HG03460 (cell line): ENCODE measurements around the gene CXADR.
"Not testable (repeated sequence)": the region's sequence is repeated elsewhere in the genome, so short reads cannot be mapped to it uniquely, and the experiment has no call there.

Source experiments
- ATAC-seq: cut with Tn5 transposase; IDR thresholded peaks from one replicate; pipeline ENCODE4 v1.9.1; 2021; ENCODE audit not compliant: unreplicated experiment

CXADR gene

DNA sequence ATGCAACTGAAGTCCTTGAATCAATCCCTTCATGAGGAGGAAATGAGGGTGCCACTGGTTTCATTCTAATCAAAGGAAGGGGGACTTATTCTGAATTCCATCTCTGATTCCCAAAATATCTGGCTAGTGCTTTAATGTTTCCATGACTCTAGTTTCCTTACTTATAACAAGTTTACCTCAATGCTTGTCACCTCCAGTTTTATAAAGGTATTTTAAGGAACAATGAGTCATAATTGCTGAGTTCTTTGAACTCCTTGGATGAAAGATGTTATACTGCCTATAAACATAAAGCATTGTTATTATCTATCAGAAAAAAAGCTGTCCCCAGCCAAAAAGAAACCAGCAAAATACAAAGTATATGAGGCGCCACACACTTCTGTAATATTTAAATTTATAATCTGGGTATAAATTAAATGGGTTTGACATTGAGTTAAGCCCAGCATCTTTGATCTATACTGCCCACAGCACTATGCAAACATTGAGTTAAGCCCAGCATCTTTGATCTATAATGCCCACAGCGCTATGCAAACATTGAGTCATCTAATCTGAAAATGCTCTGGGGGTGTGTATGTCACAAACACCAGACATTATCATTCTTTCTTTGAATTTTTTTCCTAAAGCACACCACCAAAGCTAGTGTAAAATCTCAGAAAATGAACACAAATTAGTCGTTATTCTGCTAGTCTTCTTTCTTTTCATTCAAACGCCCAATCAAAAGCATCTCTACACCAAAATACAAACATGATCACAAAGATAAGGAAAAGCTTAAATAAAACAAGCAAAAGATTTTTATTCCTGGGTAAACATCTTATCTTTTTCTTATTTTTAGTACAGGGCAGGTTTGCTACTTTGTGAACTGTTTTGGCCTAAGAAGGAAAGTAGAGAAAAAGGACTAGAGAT lies 11.5 kb upstream of the CXADR start:
- no peak for ATAC-seq

DNA sequence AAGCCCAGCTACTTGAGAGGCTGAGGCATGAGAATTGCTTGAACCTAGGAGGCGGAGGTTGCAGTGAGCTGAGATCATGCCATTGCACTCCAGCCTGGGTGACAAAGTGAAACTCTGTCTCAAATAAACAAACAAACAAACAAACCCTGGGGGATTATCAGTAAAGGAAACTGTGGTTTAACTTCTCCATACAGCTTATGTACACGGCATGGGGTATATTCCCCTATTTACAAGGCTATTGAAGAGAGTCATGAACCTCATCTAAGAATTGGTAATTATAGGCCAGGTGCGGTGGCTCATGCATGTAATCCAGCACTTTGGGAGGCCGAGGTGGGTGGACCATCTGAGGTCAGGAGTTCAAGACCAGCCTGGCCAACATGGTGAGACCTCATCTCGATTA lies 9.9 kb upstream of the CXADR start:
- ATAC-seq, result not testable (repeated sequence)

- ATAC-seq, result no peak
Measured at GRCh38 chr21:17506951-17507350, 5.9 kb upstream of the CXADR start.

DNA sequence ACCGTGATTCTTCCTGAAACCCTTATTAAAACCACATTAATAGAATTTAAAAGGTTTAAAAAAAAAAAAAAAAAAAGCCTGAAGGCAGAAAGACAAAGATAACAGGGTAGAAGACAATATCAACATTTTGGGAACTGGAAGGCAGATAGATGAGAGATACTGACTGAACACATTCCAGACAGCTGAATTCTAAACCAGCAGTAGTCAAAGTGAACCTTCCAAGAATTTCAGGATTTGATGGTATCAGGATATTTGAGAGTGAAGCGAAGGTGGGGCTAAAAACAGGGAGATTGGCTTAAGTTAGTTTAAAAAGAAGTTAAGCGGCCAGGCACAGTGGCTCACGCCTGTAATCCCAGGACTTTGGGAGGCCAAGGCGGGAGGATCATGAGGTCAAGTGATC lies 5.3 kb upstream of the CXADR start:
- ATAC-seq, result no peak

DNA sequence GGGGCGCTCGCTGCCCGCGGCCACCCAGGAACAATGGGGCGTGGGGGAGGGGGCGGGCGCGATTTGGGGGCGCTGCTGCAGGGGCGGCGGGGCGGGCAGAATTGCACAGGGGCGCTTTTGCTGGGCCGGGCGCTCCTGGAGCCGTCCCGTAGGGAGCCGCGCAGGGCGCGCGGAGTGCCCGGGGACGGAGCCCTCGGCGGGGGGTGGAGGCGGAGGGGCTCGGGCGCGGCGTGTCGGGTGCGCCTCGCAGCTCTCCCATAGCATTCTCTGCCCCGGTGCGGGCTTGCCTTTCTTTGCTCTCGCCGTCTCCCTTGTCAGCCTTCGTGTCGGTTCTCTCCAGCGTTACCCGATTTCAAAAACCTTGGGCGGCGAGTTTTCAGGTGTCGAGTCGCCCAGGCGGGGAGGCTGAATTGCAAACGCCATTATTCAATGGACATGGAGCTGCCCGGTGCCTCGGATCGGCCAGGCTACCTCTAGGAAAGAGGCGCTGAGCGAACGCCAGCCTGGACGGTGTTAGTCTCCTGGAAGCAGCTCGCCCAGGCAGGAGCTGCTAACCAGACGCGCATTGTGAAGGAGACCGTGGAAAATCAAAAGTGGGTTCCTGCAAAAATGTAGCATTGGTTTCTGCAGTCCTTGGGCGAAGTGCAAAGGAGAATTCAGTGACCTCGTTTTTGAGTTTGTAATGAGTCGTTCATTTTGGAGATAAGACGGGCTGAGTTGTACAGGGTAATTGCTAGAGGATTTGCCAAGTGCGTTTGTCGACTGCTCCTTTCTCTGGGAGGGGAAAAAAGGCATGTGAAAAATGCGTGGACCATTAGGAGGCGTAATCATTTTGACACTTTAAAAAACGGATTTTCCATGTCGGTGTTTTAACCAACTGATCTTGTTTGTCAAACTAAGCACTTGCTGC lies 626 bp downstream of the CXADR start:
- ATAC-seq, result peak; percentile 36

GRCh38 chr21:17514124-17514845 lies 1.4 kb downstream of the CXADR start:
- ATAC-seq, result no peak

DNA sequence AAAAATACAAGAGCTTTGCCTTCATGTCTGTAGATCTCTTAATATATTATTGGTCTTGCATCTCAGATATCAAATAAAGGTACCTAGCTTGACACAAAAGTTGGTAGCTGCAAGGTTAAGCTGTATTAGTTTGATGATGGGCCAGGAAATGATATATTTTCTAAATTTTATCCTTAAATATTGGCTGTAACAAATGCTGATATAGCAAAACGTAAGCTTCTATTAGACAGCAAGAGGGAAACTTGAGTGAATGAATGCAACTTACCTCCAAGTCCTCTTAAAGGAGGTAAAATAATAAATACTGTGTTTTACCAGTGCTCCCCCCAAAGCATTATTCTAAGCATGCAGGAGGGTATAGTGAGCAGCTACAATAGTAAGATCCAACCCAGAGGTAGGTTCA lies 4.2 kb downstream of the CXADR start:
- not testable (repeated sequence) for ATAC-seq

DNA sequence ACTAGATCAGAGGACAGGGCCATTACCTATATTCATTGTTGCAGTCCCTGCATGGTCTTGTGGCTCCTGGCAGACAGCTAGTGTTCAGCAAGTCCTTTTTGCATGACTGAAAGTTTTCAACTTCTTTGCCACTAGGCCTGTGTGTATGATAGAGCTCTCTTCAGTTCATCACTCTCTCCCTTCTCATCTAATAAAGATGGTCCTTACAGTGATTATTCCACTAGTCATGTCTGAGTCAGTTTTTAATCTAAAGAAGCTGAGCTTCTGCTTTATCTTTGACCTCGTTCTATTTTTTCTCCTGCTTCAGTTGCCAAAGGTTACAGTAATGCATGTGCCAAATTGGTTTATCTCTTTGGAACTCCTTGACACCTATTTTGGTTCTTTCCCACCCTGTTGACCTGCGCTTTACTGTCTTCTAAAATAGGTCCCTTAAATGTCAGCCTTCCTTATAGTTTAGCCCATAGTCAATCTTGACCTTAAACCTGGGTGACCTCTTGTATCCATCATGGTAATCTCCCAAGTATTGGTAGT lies 6.4 kb downstream of the CXADR start:
- ATAC-seq, result no peak

DNA sequence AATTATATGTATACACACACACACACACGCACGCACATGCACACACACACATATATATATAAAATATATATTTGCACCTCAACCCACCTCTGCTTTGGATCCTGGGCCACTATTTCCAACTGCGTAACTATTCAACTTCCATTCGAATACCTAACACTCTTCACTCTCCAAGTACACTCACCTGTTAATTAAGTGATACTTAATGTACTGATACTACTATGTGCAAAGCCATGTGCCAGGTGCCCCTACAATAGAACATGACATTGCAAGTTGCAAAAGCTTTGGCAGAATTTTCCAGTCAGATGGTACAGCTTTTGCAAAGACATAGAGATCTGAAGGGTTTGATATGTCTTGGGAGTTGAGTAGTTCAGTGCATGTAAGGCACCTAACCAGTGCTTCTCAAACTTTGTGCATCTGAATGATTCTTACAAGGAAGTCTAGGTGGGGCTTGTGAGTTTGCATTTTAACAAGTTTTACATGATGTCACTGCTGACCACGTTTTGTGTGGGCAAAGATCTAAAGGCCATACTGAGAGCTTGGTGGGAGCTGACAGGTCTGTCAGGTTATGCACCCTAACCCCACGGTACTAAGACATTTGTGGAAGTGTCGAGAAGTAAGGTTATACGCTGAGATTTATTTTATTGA lies 7.2 kb downstream of the CXADR start:
- ATAC-seq, result no peak

DNA sequence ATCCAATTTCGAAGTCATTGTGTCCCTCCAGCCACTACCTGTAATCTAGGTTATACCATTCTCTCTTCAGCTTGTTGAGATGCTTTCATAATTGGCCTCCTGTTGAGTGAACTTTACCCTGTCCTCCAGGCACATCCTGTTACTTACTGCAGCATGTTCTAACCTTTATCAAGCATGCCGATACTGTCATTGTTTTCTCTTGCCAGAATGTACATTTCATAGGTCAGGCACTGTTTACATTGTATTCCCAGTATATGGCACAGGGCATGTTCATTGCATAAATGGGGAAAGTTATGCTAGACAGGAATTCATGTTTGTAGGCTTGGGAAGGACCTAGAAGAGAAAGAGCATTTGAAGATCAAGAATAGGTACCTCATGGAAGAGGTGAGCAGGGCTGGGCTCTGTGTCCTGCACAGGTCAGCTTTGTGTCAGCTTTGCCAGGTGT lies 10.2 kb downstream of the CXADR start:
- no peak for ATAC-seq

- ATAC-seq, result not testable (repeated sequence)
Measured at GRCh38 chr21:17523979-17524494, 11.2 kb downstream of the CXADR start.

GRCh38 chr21:17524635-17525034 lies 11.8 kb downstream of the CXADR start:
- ATAC-seq, result no peak

DNA sequence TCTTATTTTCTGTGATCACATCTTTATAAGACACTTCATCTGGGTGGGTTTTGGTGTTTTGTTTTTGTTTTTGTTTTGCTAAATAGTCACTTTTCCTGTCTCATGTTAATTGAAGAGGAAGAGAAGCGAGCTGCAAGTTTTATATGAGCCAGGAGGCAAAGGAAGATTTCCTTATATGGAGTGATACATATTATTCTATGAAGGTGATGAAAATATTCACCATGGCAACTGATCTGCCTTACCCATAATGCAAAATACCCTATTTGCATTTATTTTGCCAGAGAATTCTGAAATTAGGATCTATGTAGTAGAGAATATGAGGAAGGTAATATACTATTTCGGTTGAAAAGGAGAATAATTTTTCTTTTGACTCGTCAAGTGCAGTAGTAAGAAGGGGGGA lies 13.9 kb downstream of the CXADR start:
- ATAC-seq, result no peak

DNA sequence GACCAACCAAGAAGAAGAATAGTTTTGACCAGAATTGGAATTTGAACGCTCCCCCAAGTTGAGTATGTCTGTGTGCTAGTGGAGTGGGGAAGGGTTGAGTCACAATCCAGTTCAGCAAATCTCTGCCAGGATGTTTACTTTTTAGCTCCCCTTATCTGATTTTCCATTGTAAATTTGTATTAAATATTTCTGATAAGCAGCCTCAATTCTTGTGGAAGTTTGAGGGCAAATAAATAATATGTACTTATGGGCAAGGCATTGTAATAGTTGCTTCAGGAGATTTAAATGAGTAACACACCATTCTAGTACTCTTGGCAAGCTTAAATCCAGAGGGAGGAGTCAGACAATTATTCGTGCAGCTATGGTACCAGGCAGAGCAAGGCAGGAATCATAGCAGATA lies 14.4 kb downstream of the CXADR start:
- ATAC-seq, result no peak

- no peak for ATAC-seq
Measured at GRCh38 chr21:17527711-17528110, 14.9 kb downstream of the CXADR start.

GRCh38 chr21:17529648-17530047 lies 16.8 kb downstream of the CXADR start:
- no peak for ATAC-seq

DNA sequence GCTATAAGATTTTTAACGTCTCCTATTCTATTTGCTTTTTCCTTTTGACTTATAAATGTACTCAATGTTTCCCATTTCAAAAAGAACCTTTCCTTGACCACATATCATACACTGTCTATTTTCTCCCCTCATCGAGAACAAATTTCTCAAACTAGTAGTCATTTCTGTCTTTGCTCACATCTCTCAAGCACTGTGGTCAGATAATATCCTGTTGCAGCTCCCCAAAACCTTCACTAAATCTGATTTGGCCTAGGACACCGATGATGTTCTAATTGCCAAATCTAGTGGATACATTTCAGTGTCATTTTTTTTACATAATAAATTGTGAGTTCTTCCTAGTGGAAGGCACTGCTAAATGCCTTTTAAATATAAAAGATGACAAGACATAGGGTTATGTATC lies 19.4 kb downstream of the CXADR start:
- ATAC-seq, result no peak

- ATAC-seq, result no peak
Measured at GRCh38 chr21:17536381-17536780, 23.5 kb downstream of the CXADR start.

DNA sequence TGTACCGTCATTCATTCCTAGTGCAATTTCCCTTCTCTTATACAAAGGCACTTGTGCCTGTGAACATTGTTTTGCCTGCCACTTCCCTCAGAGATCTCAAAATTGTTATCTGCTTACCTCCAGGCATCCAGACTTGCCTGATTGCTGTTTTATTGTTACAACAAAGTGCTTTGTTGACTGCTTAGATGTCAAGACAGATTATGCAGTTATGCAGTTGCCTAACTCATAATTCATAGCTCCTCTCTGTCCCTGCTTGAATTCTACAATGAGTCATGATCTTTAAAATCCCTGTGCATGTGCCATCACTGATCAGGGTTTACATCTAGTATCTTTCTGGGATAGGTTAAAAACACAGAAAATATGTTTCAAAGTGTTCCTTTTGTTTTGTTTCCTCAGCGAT lies 24.5 kb downstream of the CXADR start:
- ATAC-seq, result no peak

DNA sequence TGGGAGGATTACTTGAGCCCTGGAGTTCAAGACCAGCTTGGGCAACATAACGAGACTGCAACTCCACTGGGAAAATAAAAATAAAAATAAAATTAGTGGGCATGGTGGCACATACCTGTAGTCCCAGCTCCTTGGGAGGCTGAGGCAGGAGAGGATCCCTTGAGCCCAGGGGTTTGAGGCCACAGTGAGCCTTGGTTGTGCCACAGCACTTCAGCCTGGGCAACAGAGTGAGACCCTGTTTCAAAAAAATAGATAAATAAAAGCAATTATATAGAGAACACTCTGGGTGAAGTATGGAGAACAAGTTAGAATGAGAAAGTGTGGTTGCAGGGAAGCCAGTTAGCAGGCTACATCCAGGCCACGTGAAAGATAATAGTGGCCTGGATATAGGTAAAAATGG lies 25.7 kb downstream of the CXADR start:
- ATAC-seq, result no peak
